GM21528 (cell line): ENCODE data around the gene CCN6.

ENCODE experiments used
- ATAC-seq: cut with Tn5 transposase; IDR thresholded peaks from one replicate; pipeline ENCODE4 v1.9.1; 2021; ENCODE audit warnings: mild to moderate bottlenecking, moderate library complexity; ENCODE audit not compliant: unreplicated experiment, low FRiP score

CCN6 gene

GRCh38 chr6:112109262-112109661 lies 55.4 kb downstream of the CCN6 start:
- no peak for ATAC-seq

- no peak for ATAC-seq
These were observed 59.5 kb downstream of the CCN6 start for GRCh38 chr6:112113431-112113830.

- ATAC-seq = no peak
These were observed 60.0 kb downstream of the CCN6 start for GRCh38 chr6:112113918-112114317.

- ATAC-seq = no peak
These were observed 60.8 kb downstream of the CCN6 start for GRCh38 chr6:112114577-112115223.

- no peak for ATAC-seq
These were observed 62.3 kb downstream of the CCN6 start for GRCh38 chr6:112116221-112116620.

GRCh38 chr6:112117554-112117953 lies 63.6 kb downstream of the CCN6 start:
- no peak for ATAC-seq

GRCh38 chr6:112118034-112118433 lies 64.1 kb downstream of the CCN6 start:
- no peak for ATAC-seq
